Limb (tissue), 2 donors: ENCODE results near the gene RPS6KA3.
"Not testable (repeated sequence)": the region's sequence is repeated elsewhere in the genome, so short reads cannot be mapped to it uniquely, and the experiment has no call there.

Experiments used
- DNase-seq, 2 donors: peaks; one replicate each; pipeline ENCODE4 v3.0.0-alpha.2; 2016; ENCODE audit errors: extremely low spot score in 2 of 2

The RPS6KA3 gene

GRCh38 chrX:20224814-20225487, 41.8 kb downstream of the RPS6KA3 start:
- no peak for DNase-seq

GRCh38 chrX:20221902-20222301, 44.8 kb downstream of the RPS6KA3 start:
- DNase-seq: no peak

- DNase-seq: no peak
Measured at GRCh38 chrX:20218836-20219505, 47.7 kb downstream of the RPS6KA3 start.

GRCh38 chrX:20217906-20218305, 48.8 kb downstream of the RPS6KA3 start:
- DNase-seq: no peak

GRCh38 chrX:20217271-20217670, 49.4 kb downstream of the RPS6KA3 start:
- DNase-seq: peak in 1 of 2 donors; percentile 12

GRCh38 chrX:20215565-20215964, 51.1 kb downstream of the RPS6KA3 start:
- DNase-seq: no peak

GRCh38 chrX:20212486-20213089, 54.1 kb downstream of the RPS6KA3 start:
- DNase-seq: no peak

- no peak for DNase-seq
Measured at GRCh38 chrX:20211261-20211786, 55.4 kb downstream of the RPS6KA3 start.

GRCh38 chrX:20205927-20206708, 60.6 kb downstream of the RPS6KA3 start:
- no peak for DNase-seq

- DNase-seq: no peak
Measured at GRCh38 chrX:20204351-20204750, 62.4 kb downstream of the RPS6KA3 start.

GRCh38 chrX:20197641-20198210, 69.0 kb downstream of the RPS6KA3 start:
- no peak for DNase-seq

GRCh38 chrX:20189171-20189570, 77.5 kb downstream of the RPS6KA3 start:
- no peak for DNase-seq

- no peak for DNase-seq
Measured at GRCh38 chrX:20181598-20182329, 84.9 kb downstream of the RPS6KA3 start.

GRCh38 chrX:20177093-20177492, 89.6 kb downstream of the RPS6KA3 start:
- no peak for DNase-seq

- no peak for DNase-seq
Measured at GRCh38 chrX:20173856-20174255, 92.9 kb downstream of the RPS6KA3 start.

GRCh38 chrX:20173313-20173712, 93.4 kb downstream of the RPS6KA3 start:
- DNase-seq: no peak

GRCh38 chrX:20171887-20172286, 94.8 kb downstream of the RPS6KA3 start:
- no peak for DNase-seq

- DNase-seq: not testable (repeated sequence)
Measured at GRCh38 chrX:20162516-20162915, 104.2 kb downstream of the RPS6KA3 start.

GRCh38 chrX:20159797-20160385, 106.8 kb downstream of the RPS6KA3 start:
- no peak for DNase-seq

- DNase-seq: no peak
Measured at GRCh38 chrX:20151689-20152088, 115.0 kb downstream of the RPS6KA3 start.
